ENCODE results near the gene THAP4.

THAP4 gene

DNA sequence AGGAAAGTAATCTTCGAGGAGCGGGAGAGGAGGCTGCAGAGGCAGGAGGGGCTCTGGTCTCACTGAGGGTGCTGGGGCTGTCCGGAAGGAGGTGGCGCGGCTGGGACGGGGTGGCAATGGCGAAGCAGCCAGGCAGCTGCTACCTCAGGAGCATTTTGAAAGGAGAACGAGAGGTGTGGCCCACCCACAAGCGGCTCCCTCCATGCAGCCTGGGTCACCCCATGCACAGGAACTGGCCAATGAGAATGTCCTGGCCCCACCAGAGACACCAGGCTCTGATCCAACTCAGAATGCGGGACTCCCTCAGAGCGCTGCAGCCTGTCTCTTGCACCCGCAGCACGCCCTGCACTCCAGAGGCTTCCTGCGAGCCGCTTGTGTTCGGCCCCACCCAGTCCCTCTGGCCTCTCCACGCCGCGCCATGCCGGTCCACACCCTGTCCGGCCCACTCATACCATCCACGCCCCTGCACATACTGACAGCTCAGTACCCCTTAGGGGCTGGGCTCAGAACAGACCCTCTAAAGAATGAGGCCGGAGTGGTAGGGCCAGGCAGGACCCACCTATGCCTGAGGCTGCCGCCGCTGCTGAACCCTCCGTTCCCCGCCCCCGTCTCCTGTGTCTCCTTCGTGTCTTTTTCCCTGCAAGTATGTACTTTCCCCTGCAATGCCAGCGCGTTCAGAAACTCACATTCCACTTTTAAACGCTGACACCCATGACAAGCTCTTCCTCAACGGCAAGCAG is 84.8 kb downstream of the THAP4 start:
- peaks cover 2% of the 10 kb centered on the region for H3K36me3 Mint-ChIP-seq
- H3K27ac Mint-ChIP-seq, result no peak overlapping the region
- peaks cover 8% of the 10 kb centered on the region for H3K27me3 Mint-ChIP-seq
- no peak overlapping the region for H3K4me3 Mint-ChIP-seq
- H3K9me3 Mint-ChIP-seq (ENCODE audit: low read depth), result peaks cover 7% of the 10 kb centered on the region
- no peaks in the 10 kb centered on the region for H3K4me1 Mint-ChIP-seq (ENCODE audit: low read depth)

DNA sequence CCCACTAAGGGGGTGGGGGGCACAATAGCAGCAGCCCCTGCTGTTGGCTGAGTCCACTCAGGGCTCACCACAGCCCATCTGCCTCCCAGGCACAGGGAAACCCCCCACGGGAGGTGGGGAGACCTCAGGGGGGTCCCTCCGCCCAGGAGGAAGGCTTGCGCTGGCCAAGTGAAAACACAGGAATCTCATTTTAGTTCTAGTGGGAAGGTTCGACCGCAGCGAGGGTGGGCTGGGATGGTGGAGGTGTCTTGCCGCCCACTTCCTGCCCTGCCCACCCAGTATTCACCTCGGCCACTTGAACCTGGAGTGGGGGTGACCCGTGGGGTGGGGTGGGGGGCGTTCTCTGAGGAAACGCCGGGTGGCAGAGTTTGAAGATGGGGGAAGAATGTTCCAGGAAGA is 85.4 kb downstream of the THAP4 start:
- Mint-ChIP-seq H3K36me3 (no peaks in the 10 kb centered on the region), H3K4me1 (ENCODE audit: low read depth) (no peaks in the 10 kb centered on the region), H3K27me3 (peaks cover 9% of the 10 kb centered on the region), H3K27ac (no peak overlapping the region), H3K9me3 (ENCODE audit: low read depth) (peaks cover 2% of the 10 kb centered on the region), H3K4me3 (no peak overlapping the region)

DNA sequence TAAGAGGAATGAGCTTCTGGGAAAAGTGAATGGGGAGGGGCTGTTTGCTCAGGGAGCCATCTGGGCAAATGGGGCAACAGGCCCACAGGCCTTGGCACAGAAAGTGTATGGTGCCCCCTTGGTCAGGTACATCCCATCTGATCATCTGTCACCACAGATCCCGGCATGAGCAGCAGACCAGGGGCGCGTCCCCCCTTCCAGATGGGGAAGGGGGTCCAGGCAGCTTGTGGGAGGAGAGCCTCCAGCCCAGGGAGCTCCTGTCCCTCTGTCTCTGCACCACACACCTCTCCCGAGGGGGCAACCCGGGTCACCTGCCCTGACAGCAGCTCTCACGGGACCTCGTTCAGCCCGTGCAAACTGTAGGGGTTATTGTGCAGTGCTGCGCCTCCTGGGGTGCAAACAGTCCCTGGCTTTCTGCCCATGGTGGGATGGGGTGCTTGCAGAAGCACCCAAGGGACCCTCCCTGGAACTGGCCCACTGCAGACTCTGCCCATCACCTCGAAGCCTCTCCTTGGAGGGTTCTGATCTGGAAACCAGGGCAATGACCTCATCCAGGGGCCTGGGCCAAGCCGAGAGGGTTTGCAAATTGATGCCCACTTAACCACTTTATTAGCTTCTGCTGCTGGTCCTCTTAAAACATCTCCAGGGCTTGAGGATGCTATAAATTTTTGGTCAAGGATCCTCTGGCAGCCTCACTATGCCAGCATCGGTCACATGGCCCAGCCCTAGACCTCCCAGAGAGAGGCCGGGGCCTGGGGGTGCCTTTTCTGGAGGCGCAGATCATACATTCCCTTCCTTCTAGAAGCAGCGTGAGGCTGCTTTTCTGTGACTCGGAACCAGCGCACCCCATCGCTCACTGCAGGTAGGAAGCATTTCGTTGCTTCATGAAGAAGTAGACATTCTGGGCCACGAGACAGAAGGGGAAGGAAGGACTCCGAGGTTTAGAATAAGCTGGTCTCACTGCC is 86.1 kb downstream of the THAP4 start:
- H3K36me3 Mint-ChIP-seq, result no peaks in the 10 kb centered on the region
- no peak overlapping the region for H3K4me3 Mint-ChIP-seq
- no peaks in the 10 kb centered on the region for H3K9me3 Mint-ChIP-seq (ENCODE audit: low read depth)
- H3K27ac Mint-ChIP-seq, result no peak overlapping the region
- no peaks in the 10 kb centered on the region for H3K4me1 Mint-ChIP-seq (ENCODE audit: low read depth)
- H3K27me3 Mint-ChIP-seq, result peaks cover 9% of the 10 kb centered on the region

DNA sequence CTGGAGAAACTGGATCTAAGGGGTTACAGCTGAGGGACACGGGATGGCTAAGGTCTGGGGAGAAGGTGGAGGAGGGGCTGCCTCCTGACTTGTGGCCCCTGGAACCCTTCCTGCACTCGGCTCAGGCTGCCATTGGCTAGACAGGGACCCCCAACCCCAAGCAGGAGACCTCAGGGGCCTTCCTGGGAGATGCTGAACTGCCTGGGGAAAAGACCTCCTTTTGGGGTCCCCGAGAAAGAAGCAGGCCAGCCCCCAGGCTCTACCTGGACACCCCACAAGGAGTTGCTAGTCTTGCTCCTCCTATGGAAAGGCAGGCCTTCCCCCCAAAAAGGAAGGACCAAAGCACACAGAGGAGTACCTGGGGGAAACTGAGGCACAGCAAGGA is 88.5 kb downstream of the THAP4 start:
- Mint-ChIP-seq H3K9me3 (ENCODE audit: low read depth) (no peaks in the 10 kb centered on the region), H3K27me3 (peaks cover 9% of the 10 kb centered on the region), H3K4me1 (ENCODE audit: low read depth) (no peaks in the 10 kb centered on the region), H3K4me3 (no peak overlapping the region), H3K36me3 (no peaks in the 10 kb centered on the region), H3K27ac (no peak overlapping the region)

DNA sequence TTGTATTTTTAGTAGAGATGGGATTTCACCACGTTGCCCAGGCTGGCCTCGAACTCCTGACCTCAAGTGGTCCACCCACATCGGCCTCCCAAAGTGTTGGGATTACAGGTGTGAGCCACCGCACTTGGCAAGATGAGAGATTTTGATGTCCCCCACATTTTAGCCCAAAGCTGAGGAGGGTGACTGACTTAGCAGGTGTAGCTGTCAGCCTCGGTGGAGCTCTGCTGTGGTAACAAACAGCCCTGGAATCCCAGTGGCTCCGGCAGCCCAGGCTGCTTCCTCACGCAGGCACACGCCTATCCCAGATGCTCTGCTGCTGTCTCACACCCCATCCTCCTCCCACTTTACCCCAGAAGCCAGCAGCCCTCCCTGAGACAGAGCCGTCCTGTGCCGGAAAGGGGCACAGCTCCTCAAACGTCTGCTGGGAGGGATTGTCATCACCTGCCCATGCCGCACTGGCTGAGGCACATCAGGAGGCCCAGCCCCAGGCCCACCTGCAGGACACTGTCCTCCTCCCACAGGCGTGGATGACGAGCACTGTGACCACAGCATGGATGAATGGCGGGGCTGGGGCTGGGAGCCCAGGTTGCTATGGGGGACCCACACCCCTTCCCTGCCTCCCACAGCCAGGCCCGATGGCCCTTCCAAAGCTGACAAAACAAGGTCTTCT is 89.0 kb downstream of the THAP4 start:
- Mint-ChIP-seq H3K27me3 (peaks cover 9% of the 10 kb centered on the region), H3K27ac (no peak overlapping the region), H3K9me3 (ENCODE audit: low read depth) (no peaks in the 10 kb centered on the region), H3K4me3 (no peak overlapping the region), H3K36me3 (no peaks in the 10 kb centered on the region), H3K4me1 (ENCODE audit: low read depth) (no peaks in the 10 kb centered on the region)

DNA sequence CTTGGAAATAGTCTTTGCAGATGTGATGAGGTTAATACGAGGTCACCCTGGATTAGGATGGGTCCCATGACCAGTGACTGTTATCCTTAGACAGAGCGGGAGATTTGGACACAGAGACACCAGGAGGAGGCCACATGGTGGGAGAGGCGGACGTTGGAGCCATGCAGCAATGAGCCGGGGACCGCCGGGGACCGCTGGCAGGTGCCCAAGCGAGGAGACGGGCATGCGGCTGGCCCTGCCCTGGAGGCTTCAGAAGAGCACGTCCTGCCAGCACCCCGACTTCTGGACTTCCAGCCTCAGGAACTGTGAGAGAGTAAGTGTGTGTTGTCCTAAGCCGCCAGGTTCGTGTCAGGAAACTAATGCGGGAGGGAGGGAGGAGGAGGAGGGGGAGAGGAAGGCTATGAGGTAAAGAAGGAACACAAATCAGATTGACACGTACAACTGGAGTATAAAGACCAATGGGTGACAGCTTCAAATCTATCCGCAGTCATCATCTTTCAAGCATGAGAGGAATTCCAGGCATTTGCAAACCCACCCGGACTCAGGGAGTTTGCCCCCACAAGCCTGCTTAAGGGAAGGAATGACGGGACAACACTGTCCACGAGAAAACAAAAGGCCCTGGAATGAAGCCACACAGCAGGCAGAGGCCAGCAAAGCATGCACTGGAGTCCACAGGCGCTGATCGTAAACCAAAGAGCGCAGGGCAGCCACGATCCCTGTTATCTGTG is 90.0 kb downstream of the THAP4 start:
- H3K4me1 Mint-ChIP-seq (ENCODE audit: low read depth), result no peaks in the 10 kb centered on the region
- H3K27ac Mint-ChIP-seq, result no peak overlapping the region
- H3K36me3 Mint-ChIP-seq, result no peaks in the 10 kb centered on the region
- H3K9me3 Mint-ChIP-seq (ENCODE audit: low read depth), result no peaks in the 10 kb centered on the region
- peaks cover 7% of the 10 kb centered on the region for H3K27me3 Mint-ChIP-seq
- H3K4me3 Mint-ChIP-seq, result no peak overlapping the region

DNA sequence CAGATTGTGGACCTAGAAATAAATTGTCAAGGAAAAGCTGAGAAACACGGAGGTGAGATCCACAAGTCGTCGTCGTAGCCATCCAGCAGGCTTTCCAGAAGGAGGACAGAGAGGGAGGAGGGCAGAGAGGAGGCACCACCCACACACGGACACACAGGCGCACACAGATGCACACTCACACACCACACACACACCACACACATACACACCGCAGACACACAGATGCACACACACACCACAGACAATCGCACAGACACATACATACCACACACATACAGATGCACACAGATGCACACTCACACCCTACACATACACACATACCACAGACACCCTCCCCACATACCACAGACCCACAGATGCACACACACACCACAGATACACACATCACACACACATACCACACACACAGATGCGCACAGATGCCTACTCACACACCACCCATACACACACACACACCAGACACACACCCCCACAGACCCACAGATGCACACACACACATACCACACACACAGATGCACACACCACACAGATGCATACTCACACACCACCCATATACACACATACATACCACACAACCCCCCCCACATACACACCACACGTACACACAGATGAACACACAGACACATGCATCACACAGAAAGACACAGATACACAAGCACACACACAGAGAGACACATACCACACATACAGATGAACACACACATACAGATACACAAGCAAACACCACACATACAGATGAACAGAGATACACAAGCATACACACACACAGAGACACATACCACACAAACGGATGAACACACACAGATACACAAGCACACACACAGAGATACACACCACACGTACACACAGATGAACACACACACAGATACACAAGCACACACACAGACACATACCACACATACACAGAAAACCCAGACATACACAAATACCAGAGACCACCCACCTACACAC is 91.2 kb downstream of the THAP4 start:
- H3K9me3 Mint-ChIP-seq (ENCODE audit: low read depth), result no peaks in the 10 kb centered on the region
- no peaks in the 10 kb centered on the region for H3K36me3 Mint-ChIP-seq
- H3K4me1 Mint-ChIP-seq (ENCODE audit: low read depth), result no peaks in the 10 kb centered on the region
- H3K4me3 Mint-ChIP-seq, result no peak overlapping the region
- no peak overlapping the region for H3K27ac Mint-ChIP-seq
- peaks cover 4% of the 10 kb centered on the region for H3K27me3 Mint-ChIP-seq

DNA sequence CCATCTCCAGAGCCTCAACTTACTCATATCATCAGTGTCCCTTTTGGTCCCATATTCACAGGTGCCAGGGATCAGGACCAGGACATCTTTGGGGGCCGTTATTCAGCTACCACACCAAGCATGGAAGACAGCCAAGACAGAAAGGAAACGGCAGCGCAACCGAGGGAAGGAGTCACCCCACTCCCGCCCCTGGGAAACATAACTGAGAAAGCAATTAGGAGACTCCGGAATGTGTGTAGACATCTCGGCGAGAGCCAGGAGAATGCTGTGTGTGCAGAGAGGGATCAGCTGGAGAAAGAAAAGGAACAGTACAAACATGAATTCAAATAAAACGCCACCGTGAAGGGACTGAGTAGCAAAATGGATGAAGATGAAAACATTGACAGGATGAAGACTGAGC is 91.9 kb downstream of the THAP4 start:
- H3K4me3 Mint-ChIP-seq, result no peak overlapping the region
- no peaks in the 10 kb centered on the region for H3K36me3 Mint-ChIP-seq
- peaks cover 6% of the 10 kb centered on the region for H3K27me3 Mint-ChIP-seq
- no peak overlapping the region for H3K27ac Mint-ChIP-seq
- H3K9me3 Mint-ChIP-seq (ENCODE audit: low read depth), result no peaks in the 10 kb centered on the region
- peaks cover 4% of the 10 kb centered on the region for H3K4me1 Mint-ChIP-seq (ENCODE audit: low read depth)

DNA sequence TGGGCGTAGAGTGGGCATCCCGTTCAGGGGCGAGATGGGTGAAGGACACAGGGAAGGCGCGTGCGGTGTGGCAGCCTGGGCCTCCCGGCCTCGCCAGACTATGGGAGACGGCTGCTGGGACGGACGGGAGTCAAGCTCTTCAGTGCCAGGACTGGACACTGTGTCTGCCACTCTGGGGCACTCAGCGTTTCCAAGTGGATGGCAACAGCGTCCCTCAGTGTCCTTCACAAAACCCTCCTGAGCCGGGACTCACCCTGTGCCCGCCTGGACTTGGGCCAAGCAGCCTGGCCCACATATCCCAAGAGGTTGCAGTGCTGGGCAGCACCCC is 94.7 kb downstream of the THAP4 start:
- H3K27ac Mint-ChIP-seq, result no peak overlapping the region
- peak overlapping the region; percentile 7 for H3K4me3 Mint-ChIP-seq
- H3K9me3 Mint-ChIP-seq (ENCODE audit: low read depth), result no peaks in the 10 kb centered on the region
- peaks cover 4% of the 10 kb centered on the region for H3K4me1 Mint-ChIP-seq (ENCODE audit: low read depth)
- peaks cover 8% of the 10 kb centered on the region for H3K27me3 Mint-ChIP-seq
- H3K36me3 Mint-ChIP-seq, result no peaks in the 10 kb centered on the region

DNA sequence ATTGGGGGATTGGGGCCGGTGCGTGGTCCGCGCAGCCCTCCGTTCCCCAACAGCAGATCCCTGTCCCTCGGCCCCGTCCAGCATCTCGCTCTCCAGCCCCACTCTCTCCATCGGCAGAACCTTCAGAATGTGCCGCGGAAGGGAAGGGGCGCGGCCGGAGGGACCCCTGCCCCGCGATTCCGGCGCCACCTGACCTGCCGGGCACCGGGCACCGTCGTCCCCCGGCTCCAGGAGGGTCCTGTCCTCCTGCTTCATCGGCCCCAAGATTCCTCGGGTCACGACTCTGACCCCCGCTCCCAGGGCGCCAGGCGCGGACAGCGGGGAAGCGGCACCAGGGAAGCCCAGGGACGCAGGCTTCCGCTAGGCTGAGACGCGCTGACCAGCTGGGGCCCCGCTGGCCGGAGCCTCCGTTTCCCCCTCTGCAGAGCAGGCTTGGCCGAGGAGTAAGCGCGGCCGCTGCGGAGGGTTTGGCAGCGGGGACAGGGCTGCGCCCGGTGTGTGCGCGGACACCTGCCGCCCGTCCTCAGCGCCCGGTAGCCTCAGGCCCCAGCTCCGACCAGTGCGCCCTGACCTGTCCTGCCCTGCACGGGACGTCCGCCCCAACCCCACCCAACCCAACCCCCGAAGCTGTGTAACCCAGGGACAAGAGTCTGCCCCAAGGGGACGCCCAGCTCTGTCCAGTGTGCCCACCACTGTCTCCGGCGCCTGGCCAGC is 95.2 kb downstream of the THAP4 start:
- no peaks in the 10 kb centered on the region for H3K36me3 Mint-ChIP-seq
- peaks cover 4% of the 10 kb centered on the region for H3K4me1 Mint-ChIP-seq (ENCODE audit: low read depth)
- H3K27ac Mint-ChIP-seq, result no peak overlapping the region
- H3K4me3 Mint-ChIP-seq, result no peak overlapping the region
- H3K9me3 Mint-ChIP-seq (ENCODE audit: low read depth), result no peaks in the 10 kb centered on the region
- H3K27me3 Mint-ChIP-seq, result peaks cover 5% of the 10 kb centered on the region

DNA sequence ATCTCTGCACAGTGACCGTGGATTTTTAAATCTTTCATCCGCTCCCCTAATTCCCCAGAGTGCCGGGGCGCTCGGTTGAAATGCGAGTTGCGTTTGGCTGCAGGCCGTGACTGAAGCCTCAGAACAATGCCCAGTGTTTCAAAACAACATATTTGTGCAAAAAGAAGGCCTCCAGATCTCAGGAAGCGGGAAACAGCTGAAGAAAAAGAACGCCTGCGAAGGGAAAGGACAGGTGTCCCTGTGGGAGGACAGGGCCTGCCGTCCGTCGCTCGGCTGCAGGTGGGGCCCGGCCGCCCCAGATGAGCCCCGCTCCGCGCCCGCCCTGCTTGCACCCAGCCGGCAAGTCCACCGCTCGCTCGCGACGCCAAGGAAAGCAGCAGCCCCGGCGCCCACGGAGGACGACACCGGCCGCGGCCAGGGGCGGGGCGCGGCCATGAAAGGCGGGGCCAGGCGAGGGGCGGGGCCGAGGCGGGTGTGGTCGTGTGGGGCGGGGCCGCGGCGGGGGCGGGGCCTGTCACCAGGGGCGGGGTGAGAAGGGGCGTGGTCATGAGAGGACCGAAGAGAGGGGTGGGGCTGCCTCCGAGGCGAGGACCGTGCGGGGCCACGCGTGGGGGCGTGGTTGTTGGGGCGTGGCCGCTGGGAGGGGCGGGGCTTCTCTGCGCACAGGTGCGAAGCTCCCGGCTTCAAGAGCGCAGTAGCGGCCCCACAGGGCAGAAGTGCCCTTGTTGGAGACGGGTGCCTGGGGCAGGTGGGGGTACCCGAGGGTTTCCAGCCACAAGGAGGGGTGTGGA is 96.0 kb downstream of the THAP4 start:
- Mint-ChIP-seq H3K4me3 (peak overlapping the region; percentile 58), H3K36me3 (no peaks in the 10 kb centered on the region), H3K4me1 (ENCODE audit: low read depth) (peaks cover 4% of the 10 kb centered on the region), H3K27ac (no peak overlapping the region), H3K27me3 (peaks cover 6% of the 10 kb centered on the region), H3K9me3 (ENCODE audit: low read depth) (no peaks in the 10 kb centered on the region)

DNA sequence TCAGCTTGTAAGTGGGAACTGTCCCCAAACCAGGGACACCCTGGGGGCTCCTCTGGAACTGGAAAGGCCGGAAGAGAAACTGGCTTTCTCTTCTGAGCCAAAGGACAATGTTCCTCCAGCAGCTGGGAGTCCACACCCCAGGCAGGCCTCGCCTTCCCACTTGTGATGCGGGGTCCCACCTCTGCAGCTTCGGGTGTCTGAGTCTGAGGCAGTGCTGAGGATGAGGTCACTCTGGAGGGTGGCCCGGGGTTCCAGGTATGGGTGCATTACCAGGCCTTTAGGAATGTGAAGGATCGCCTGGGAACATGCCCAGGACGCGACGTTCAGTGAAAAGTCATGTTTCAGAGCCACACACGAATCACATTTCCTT is 96.6 kb downstream of the THAP4 start:
- Mint-ChIP-seq H3K27me3 (peaks cover 6% of the 10 kb centered on the region), H3K27ac (no peak overlapping the region), H3K4me1 (ENCODE audit: low read depth) (peaks cover 4% of the 10 kb centered on the region), H3K4me3 (peak overlapping the region; percentile 58), H3K9me3 (ENCODE audit: low read depth) (no peaks in the 10 kb centered on the region), H3K36me3 (no peaks in the 10 kb centered on the region)
